Body of pancreas (tissue), 4 donors: ENCODE results near the gene CASKIN2.

ENCODE experiments used
- POLR2A ChIP-seq, 3 donors: fragments of 450-650 bp; IDR thresholded peaks; one replicate each; pipeline ENCODE4 v1.6.1; 2016; ENCODE audit warnings: antibody characterized with exemption in 3 of 3, mild to moderate bottlenecking in 2 of 3
- TF ChIP-seq, protein P1 (sequence below), 7 experiments: fragments of 450-650 bp in 4 of 7; fragments of 200-600 bp in 3 of 7; sonication (generic) in 3 of 7; IDR thresholded peaks; one replicate each; pipeline ENCODE4 v1.5.1; 2016 to 2019; ENCODE audit warnings: antibody characterized with exemption in 7 of 7

DNA sequence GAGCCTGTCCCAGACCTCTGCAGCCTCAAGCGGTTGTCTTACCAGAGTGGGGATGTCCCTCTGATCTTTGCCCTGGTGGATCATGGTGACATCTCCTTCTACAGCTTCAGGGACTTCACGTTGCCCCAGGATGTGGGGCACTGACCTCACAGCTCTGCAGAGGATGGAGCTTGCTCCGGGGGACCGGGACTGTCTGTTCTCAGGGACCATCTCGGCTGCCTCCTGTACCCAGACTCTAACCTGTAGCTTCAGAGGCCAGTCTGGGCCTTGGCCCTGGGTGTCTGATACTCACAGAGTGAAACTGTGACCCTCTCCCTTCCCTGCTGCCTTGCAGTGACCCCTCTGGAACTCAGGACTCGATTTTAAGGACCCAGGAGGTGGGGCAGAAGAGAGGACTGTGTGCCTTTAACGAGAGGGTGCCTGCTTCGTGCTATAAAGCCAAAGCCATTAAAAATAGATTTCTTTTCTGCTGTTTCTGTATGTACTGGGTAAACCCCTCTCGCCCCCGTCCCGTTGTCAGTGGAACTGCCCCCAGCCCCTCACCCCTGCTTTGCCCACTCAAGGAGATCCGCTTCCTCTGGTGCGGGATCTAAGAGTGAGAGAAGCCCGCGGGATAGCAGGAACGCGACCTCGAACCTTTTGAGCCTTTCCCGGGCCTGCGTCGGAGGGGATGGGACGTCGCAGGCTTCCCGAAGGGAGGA lies 9.1 kb upstream of the CASKIN2 start:
- no peak for TF ChIP-seq POLR2A (IDR thresholded peaks at IDR 0.05)
- TF ChIP-seq, protein P1, sequence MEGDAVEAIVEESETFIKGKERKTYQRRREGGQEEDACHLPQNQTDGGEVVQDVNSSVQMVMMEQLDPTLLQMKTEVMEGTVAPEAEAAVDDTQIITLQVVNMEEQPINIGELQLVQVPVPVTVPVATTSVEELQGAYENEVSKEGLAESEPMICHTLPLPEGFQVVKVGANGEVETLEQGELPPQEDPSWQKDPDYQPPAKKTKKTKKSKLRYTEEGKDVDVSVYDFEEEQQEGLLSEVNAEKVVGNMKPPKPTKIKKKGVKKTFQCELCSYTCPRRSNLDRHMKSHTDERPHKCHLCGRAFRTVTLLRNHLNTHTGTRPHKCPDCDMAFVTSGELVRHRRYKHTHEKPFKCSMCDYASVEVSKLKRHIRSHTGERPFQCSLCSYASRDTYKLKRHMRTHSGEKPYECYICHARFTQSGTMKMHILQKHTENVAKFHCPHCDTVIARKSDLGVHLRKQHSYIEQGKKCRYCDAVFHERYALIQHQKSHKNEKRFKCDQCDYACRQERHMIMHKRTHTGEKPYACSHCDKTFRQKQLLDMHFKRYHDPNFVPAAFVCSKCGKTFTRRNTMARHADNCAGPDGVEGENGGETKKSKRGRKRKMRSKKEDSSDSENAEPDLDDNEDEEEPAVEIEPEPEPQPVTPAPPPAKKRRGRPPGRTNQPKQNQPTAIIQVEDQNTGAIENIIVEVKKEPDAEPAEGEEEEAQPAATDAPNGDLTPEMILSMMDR (IDR thresholded peaks at IDR 0.05) = no peak
